ENCODE results near the gene CDKAL1. TPM values are rescaled to one million over a fixed set of nuclear protein-coding genes. Genes with fewer than 3 reads are reported as not detected.

CDKAL1 gene
- total RNA-seq, 1 donor from 2014 or later, result 14.8 TPM

DNA sequence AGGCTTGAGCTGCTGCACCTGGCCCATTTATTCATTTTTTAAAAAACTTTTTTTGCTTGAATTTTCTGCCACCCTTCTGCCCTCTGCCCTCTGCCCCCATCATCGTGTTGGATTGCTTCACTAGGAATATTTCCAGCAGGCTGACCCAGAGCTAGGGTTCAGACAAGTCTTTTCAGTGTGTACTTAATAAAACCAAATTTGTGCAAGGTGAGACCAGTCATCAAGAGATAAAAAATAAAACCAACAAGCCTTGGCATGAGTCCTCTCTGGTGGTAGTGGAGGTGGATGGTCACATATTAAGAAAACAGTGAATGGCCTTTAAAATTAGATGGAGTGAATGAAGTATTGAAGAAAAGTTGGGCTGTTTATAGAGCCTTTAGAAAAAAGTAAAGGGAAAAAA is 239.6 kb downstream of the CDKAL1 start:
- no peak for DNase-seq (ENCODE audit: extremely low spot score, unreplicated experiment)
- no peaks in the 10 kb centered on the region for H3K27me3 Mint-ChIP-seq (ENCODE audit: unreplicated experiment)
- TF ChIP-seq, protein P1, sequence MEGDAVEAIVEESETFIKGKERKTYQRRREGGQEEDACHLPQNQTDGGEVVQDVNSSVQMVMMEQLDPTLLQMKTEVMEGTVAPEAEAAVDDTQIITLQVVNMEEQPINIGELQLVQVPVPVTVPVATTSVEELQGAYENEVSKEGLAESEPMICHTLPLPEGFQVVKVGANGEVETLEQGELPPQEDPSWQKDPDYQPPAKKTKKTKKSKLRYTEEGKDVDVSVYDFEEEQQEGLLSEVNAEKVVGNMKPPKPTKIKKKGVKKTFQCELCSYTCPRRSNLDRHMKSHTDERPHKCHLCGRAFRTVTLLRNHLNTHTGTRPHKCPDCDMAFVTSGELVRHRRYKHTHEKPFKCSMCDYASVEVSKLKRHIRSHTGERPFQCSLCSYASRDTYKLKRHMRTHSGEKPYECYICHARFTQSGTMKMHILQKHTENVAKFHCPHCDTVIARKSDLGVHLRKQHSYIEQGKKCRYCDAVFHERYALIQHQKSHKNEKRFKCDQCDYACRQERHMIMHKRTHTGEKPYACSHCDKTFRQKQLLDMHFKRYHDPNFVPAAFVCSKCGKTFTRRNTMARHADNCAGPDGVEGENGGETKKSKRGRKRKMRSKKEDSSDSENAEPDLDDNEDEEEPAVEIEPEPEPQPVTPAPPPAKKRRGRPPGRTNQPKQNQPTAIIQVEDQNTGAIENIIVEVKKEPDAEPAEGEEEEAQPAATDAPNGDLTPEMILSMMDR (IDR thresholded peaks at IDR 0.05), result no peak
- H3K9me3 Mint-ChIP-seq (ENCODE audit: unreplicated experiment), result no peaks in the 10 kb centered on the region
- H3K4me3 Mint-ChIP-seq (ENCODE audit: unreplicated experiment), result no peak overlapping the region
- no peak overlapping the region for H3K27ac Mint-ChIP-seq (ENCODE audit: unreplicated experiment)
- H3K36me3 Mint-ChIP-seq (ENCODE audit: unreplicated experiment), result peaks cover 7% of the 10 kb centered on the region
- peaks cover 12% of the 10 kb centered on the region for H3K4me1 Mint-ChIP-seq (ENCODE audit: unreplicated experiment)

DNA sequence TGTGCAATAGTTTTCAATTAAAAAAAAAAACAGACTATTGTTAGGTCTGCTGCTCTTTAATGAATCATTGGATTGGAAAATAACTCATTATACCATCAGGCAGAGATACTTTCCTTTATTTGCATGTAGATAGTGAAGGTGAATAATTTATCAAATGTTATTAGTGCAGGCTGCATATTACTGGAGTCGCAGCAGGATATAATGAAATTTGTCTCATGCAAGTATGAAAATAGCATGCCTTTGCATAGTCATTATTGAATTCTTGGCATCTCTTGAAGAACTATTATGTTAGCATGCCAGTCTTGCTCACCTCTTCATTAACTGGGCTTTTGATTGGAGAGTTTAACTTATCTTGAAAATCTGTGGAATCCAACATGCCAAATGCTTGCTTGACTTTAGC is 241.7 kb downstream of the CDKAL1 start:
- Mint-ChIP-seq H3K4me1 (ENCODE audit: unreplicated experiment) (peaks cover 7% of the 10 kb centered on the region), H3K27me3 (ENCODE audit: unreplicated experiment) (no peaks in the 10 kb centered on the region), H3K4me3 (ENCODE audit: unreplicated experiment) (no peak overlapping the region), H3K27ac (ENCODE audit: unreplicated experiment) (no peak overlapping the region), H3K9me3 (ENCODE audit: unreplicated experiment) (no peaks in the 10 kb centered on the region), H3K36me3 (ENCODE audit: unreplicated experiment) (peaks cover 8% of the 10 kb centered on the region)
- TF ChIP-seq, protein P1 (IDR thresholded peaks at IDR 0.05), result no peak
- DNase-seq (ENCODE audit: extremely low spot score, unreplicated experiment), result no peak

- H3K27me3 Mint-ChIP-seq (ENCODE audit: unreplicated experiment), result no peaks in the 10 kb centered on the region
- no peak for DNase-seq (ENCODE audit: extremely low spot score, unreplicated experiment)
- no peak overlapping the region for H3K27ac Mint-ChIP-seq (ENCODE audit: unreplicated experiment)
- peaks cover 11% of the 10 kb centered on the region for H3K36me3 Mint-ChIP-seq (ENCODE audit: unreplicated experiment)
- H3K4me3 Mint-ChIP-seq (ENCODE audit: unreplicated experiment), result no peak overlapping the region
- H3K9me3 Mint-ChIP-seq (ENCODE audit: unreplicated experiment), result no peaks in the 10 kb centered on the region
- H3K4me1 Mint-ChIP-seq (ENCODE audit: unreplicated experiment), result no peaks in the 10 kb centered on the region
- TF ChIP-seq, protein P1 (IDR thresholded peaks at IDR 0.05), result no peak
Observed at GRCh38 chr6:20777801-20778200, 243.5 kb downstream of the CDKAL1 start.

DNA sequence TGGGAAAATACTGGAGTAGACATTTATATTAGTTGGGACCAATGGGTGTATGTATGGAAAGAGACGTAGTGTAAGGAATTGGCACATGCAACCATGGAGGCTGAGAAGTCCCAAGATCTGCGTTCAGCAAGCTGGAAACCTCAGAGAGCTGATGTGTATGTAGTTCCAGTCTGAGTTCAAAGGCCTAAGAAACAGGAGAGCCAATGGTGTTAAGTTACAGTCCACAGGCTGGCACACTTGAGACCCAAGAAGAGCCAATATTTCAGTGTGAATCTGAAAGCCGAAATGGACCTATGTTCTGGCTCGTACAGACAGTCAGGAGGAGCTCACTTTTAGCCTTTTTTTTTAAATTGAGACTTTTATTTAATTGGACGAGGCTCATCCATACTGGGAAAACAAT is 244.2 kb downstream of the CDKAL1 start:
- no peak for DNase-seq (ENCODE audit: extremely low spot score, unreplicated experiment)
- H3K4me3 Mint-ChIP-seq (ENCODE audit: unreplicated experiment), result no peak overlapping the region
- TF ChIP-seq, protein P1 (IDR thresholded peaks at IDR 0.05), result no peak

GRCh38 chr6:20778912-20779311 is 244.7 kb downstream of the CDKAL1 start:
- Mint-ChIP-seq H3K27me3 (ENCODE audit: unreplicated experiment) (no peaks in the 10 kb centered on the region), H3K4me3 (ENCODE audit: unreplicated experiment) (no peak overlapping the region), H3K27ac (ENCODE audit: unreplicated experiment) (no peak overlapping the region), H3K4me1 (ENCODE audit: unreplicated experiment) (no peaks in the 10 kb centered on the region), H3K9me3 (ENCODE audit: unreplicated experiment) (no peaks in the 10 kb centered on the region), H3K36me3 (ENCODE audit: unreplicated experiment) (peaks cover 8% of the 10 kb centered on the region)
- DNase-seq (ENCODE audit: extremely low spot score, unreplicated experiment), result no peak
- TF ChIP-seq, protein P1 (IDR thresholded peaks at IDR 0.05), result no peak

More for the DNA sequence above, 244.2 kb downstream of the CDKAL1 start:
- Mint-ChIP-seq H3K36me3 (ENCODE audit: unreplicated experiment) (peaks cover 8% of the 10 kb centered on the region), H3K27ac (ENCODE audit: unreplicated experiment) (no peak overlapping the region), H3K9me3 (ENCODE audit: unreplicated experiment) (no peaks in the 10 kb centered on the region), H3K27me3 (ENCODE audit: unreplicated experiment) (no peaks in the 10 kb centered on the region), H3K4me1 (ENCODE audit: unreplicated experiment) (no peaks in the 10 kb centered on the region)

Data from osteocyte (in vitro differentiated cells).